GM19193 (cell line): ENCODE data around the gene TOR1B.

Experiments
- POLR2A ChIP-seq: IDR thresholded peaks from 4 replicates; pipeline ENCODE4 v1.6.1; 2011; ENCODE audit not compliant: insufficient read depth, insufficient read length; ENCODE audit errors: extremely low read depth

Gene TOR1B

GRCh38 chr9:129826759-129827158 lies 23.8 kb downstream of the TOR1B start:
- TF ChIP-seq POLR2A: no peak

GRCh38 chr9:129828051-129828450 lies 25.1 kb downstream of the TOR1B start:
- TF ChIP-seq POLR2A: no peak

- no peak for TF ChIP-seq POLR2A
Observed at GRCh38 chr9:129828969-129829368, 26.0 kb downstream of the TOR1B start.

GRCh38 chr9:129832982-129833381 lies 30.0 kb downstream of the TOR1B start:
- no peak for TF ChIP-seq POLR2A

GRCh38 chr9:129834489-129835127 lies 31.6 kb downstream of the TOR1B start:
- TF ChIP-seq POLR2A: no peak

GRCh38 chr9:129835128-129835859 lies 32.3 kb downstream of the TOR1B start, which contains the start of the genes C9orf78 and USP20:
TSS of gene C9orf78 (minus strand) at chr9:129835275. CDS start at chr9:129835221, 54 bp downstream.
TSS of gene USP20 (plus strand) at chr9:129835458. CDS start at chr9:129852556, 17,098 bp downstream.
- TF ChIP-seq POLR2A: peak; percentile 95

- no peak for TF ChIP-seq POLR2A
Observed at GRCh38 chr9:129835860-129836223, 32.9 kb downstream of the TOR1B start.

- TF ChIP-seq POLR2A: no peak
Observed at GRCh38 chr9:129836311-129837007, 33.5 kb downstream of the TOR1B start.

GRCh38 chr9:129838707-129839259 lies 35.8 kb downstream of the TOR1B start:
- no peak for TF ChIP-seq POLR2A

- TF ChIP-seq POLR2A: no peak
Observed at GRCh38 chr9:129839324-129840023, 36.5 kb downstream of the TOR1B start.

- no peak for TF ChIP-seq POLR2A
Observed at GRCh38 chr9:129840034-129840433, 37.0 kb downstream of the TOR1B start.

- no peak for TF ChIP-seq POLR2A
Observed at GRCh38 chr9:129841071-129841470, 38.1 kb downstream of the TOR1B start.

- TF ChIP-seq POLR2A: no peak
Observed at GRCh38 chr9:129845373-129845772, 42.4 kb downstream of the TOR1B start.

- no peak for TF ChIP-seq POLR2A
Observed at GRCh38 chr9:129848712-129849441, 45.9 kb downstream of the TOR1B start.

GRCh38 chr9:129849901-129850300 lies 46.9 kb downstream of the TOR1B start:
- TF ChIP-seq POLR2A: no peak
